Measurements from ENCODE around the gene TM4SF5. TPM values are rescaled to one million over a fixed set of nuclear protein-coding genes. Genes with fewer than 3 reads are reported as not detected.

Gene TM4SF5
- total and polyA plus RNA-seq, 2 of the 8 experiments (the other 6 are each of a cell fraction or from before 2014, with no cell fraction given), result not detected

DNA sequence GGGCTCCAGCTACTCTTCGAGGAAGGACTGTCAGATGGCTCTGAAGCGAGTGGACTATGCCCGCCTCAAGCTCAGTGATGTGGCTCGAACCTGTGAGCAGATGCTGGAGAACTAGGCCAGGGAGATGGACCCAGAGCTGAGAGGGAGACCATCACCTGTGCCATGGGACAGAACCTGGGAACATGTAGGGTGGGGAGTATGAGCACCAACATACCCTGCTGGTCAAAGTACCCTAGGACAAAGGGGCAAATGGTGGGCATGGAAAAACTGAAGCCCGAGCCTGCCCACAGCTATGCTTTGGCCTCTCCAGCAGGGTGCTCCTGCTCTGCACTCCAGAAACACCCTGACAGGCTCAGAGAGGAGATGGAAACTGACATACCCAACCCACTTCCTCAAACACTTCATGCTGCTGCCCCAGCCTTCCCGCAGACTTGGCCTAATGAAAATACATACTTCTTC is 38.6 kb upstream of the TM4SF5 start:
- ChIA-PET POLR2A (ENCODE audit: partially characterized antibody) (interaction anchor here (0.8 kb wide), 2 partner anchors 23 to 191 kb away, joined by 3 read pairs; partner anchors contain the start of gene ARRB2), CTCF (ENCODE audit: partially characterized antibody) (interaction anchor here (0.9 to 3.8 kb wide), 17 partner anchors 9 to 176 kb away, joined by 3 to 24 read pairs (median 4); partner anchors contain the start of genes C17orf107, GLTPD2 and VMO1)
- Histone ChIP-seq H3K9ac (replicated peaks in 1 of 4; ENCODE audit: extremely low read depth in 1 of 4, low read depth in 3 of 4, low read length in 3 of 4) (no peak overlapping the region), H3K4ac (replicated peaks; ENCODE audit: insufficient read length, low read depth, low read length) (no peak overlapping the region), H2BK120ac (replicated peaks; ENCODE audit: low read depth, low read length) (no peak overlapping the region), H3K9me3 (ENCODE audit: insufficient read depth in 2 of 2, low read depth in 1 of 2, low read length in 1 of 2) (no peaks in the 10 kb centered on the region), H3K4me1 (replicated peaks in 1 of 4; ENCODE audit: control insufficient read depth in 3 of 4, insufficient read depth in 4 of 4, low read length in 3 of 4) (peaks cover 0 to under 1% (median 0%) of the 10 kb centered on the region in 4 experiments; a peak in 2 of 7 replicates), H3K23me2 (ENCODE audit: low read depth, low read length) (peaks cover 7% of the 10 kb centered on the region), H4K91ac (replicated peaks; ENCODE audit: insufficient read length, low read length) (no peak overlapping the region), H3K27ac (ENCODE audit: low read depth, low read length) (no peak overlapping the region), H2BK5ac (ENCODE audit: low read depth, low read length) (no peak overlapping the region), H3K23ac (ENCODE audit: insufficient read length) (no peak overlapping the region), H4K5ac (ENCODE audit: insufficient read length, low read depth, low read length) (no peak overlapping the region), H3K36me3 (ENCODE audit: control insufficient read depth in 2 of 4, insufficient read depth in 4 of 4, low read length in 3 of 4) (no peaks in the 10 kb centered on the region), H3K4me2 (ENCODE audit: insufficient read depth in 1 of 2, low read depth in 2 of 2, low read length in 2 of 2) (no peak overlapping the region), H3K14ac (ENCODE audit: insufficient read length) (no peak overlapping the region), H2BK20ac (ENCODE audit: low read length) (no peak overlapping the region), H2BK15ac (ENCODE audit: low read length) (no peak overlapping the region), H3K4me3 (ENCODE audit: extremely low read depth in 1 of 4, insufficient read depth in 2 of 4, low read depth in 3 of 4, low read length in 4 of 4) (no peak overlapping the region), H2AK5ac (ENCODE audit: low read depth, low read length) (no peak overlapping the region), H3K27me3 (replicated peaks in 1 of 4; ENCODE audit: control insufficient read depth in 3 of 4, extremely low read depth in 1 of 4, insufficient read depth in 3 of 4, low read length in 3 of 4) (peaks cover 1 to 17% (median 6%) of the 10 kb centered on the region in 4 experiments; a peak in 6 of 7 replicates), H3K18ac (ENCODE audit: extremely low read depth, low read length) (no peak overlapping the region), H2BK12ac (ENCODE audit: low read depth, low read length) (no peak overlapping the region), H4K20me1 (replicated peaks in 1 of 2; ENCODE audit: control insufficient read depth in 1 of 2, insufficient read depth in 2 of 2, low read length in 2 of 2) (peaks cover 2 to 6% of the 10 kb centered on the region in 2 experiments), H3K79me1 (ENCODE audit: low read depth, low read length) (no peaks in the 10 kb centered on the region), H3K79me2 (ENCODE audit: control insufficient read depth in 1 of 2, insufficient read depth in 2 of 2, low read length in 2 of 2) (no peaks in the 10 kb centered on the region), H2AFZ (ENCODE audit: low read length) (no peak overlapping the region), H3K56ac (replicated peaks; ENCODE audit: insufficient read length, low read depth, low read length) (no peak overlapping the region), H4K8ac (ENCODE audit: extremely low read depth, insufficient read depth, low read length) (no peak overlapping the region)
- WGBS, 2 experiments (ENCODE audit: extremely low coverage in 1 of 2, insufficient coverage in 1 of 2, insufficient read length in 1 of 2, insufficient replicate concordance in 2 of 2, low coverage in 1 of 2, low lambda C conversion rate in 2 of 2, missing lambda C conversion rate in 1 of 2), result 93% methylated on average over 6 of the region's 6 CpGs; no CpG with 5 or more reads in 1 of the 2 experiments
- DNase-seq (ENCODE audit: low read depth in 1 of 2, low spot score in 2 of 2) (no peak), FAIRE-seq (no peak)
- TF ChIP-seq RAD21 (IDR thresholded peaks at IDR 0.05 in 1 of 2, conservative IDR thresholded peaks at IDR 0.05 in 1 of 2; ENCODE audit: low read depth in 2 of 2, low read length in 2 of 2) (peak in 1 of 2 experiments; percentile 39; a peak in 2 of 4 replicates), JUN (IDR thresholded peaks at IDR 0.05; ENCODE audit: low read depth, low read length) (no peak)
- TF ChIP-seq, protein P1, sequence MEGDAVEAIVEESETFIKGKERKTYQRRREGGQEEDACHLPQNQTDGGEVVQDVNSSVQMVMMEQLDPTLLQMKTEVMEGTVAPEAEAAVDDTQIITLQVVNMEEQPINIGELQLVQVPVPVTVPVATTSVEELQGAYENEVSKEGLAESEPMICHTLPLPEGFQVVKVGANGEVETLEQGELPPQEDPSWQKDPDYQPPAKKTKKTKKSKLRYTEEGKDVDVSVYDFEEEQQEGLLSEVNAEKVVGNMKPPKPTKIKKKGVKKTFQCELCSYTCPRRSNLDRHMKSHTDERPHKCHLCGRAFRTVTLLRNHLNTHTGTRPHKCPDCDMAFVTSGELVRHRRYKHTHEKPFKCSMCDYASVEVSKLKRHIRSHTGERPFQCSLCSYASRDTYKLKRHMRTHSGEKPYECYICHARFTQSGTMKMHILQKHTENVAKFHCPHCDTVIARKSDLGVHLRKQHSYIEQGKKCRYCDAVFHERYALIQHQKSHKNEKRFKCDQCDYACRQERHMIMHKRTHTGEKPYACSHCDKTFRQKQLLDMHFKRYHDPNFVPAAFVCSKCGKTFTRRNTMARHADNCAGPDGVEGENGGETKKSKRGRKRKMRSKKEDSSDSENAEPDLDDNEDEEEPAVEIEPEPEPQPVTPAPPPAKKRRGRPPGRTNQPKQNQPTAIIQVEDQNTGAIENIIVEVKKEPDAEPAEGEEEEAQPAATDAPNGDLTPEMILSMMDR (IDR thresholded peaks at IDR 0.05; ENCODE audit: control extremely low read depth in 1 of 3, insufficient read depth in 1 of 3, low read depth in 1 of 3, low read length in 3 of 3), result peak; percentile 16 to 39 (median 17); a peak in 3 of 4 replicates
